Activated B cell treated with CpG ODN at 0.5 μM for 24 hours (primary cell): Measurements from ENCODE around the gene RPL28. TPM values are rescaled to one million over a fixed set of nuclear protein-coding genes. Genes with fewer than 3 reads are reported as not detected.

Experiments
- ATAC-seq: fragments of 200-7000 bp; cut with Tn5 transposase; one replicate; pipeline ENCODE4 v1.10.0; 2021; ENCODE audit warnings: low read depth, mild to moderate bottlenecking, moderate library complexity
- CTCF ChIA-PET: fragments of 350-600 bp; sonication (Branson Sonifier 250); formaldehyde crosslinking; loops from one replicate; lab custom pipeline; 2021; ENCODE audit warnings: antibody characterized with exemption; lab: Charles Lee
- POLR2A ChIA-PET: fragments of 350-600 bp; sonication (Branson Sonifier 250); formaldehyde crosslinking; loops from one replicate; lab custom pipeline; 2021; ENCODE audit warnings: antibody characterized with exemption; lab: Charles Lee
- DNase-seq: peaks from one replicate; pipeline ENCODE4 v3.0.0; 2022
- H3K27ac Mint-ChIP-seq: one replicate; pipeline ENCODE4 v1.8.0; 2020; ENCODE audit warnings: mixed read lengths
- H3K27me3 Mint-ChIP-seq: one replicate; pipeline ENCODE4 v1.8.0; 2021; ENCODE audit warnings: mixed read lengths
- H3K36me3 Mint-ChIP-seq: one replicate; pipeline ENCODE4 v1.8.0; 2021; ENCODE audit warnings: low read depth, mixed read lengths
- H3K4me1 Mint-ChIP-seq: one replicate; pipeline ENCODE4 v1.8.0; 2021; ENCODE audit warnings: mixed read lengths
- H3K4me3 Mint-ChIP-seq: one replicate; pipeline ENCODE4 v1.8.0; 2020; ENCODE audit warnings: mild to moderate bottlenecking, mixed read lengths
- H3K9me3 Mint-ChIP-seq: one replicate; pipeline ENCODE4 v1.8.0; 2020; ENCODE audit warnings: mixed read lengths
- CTCF ChIP-seq: fragments of 200-600 bp; IDR thresholded peaks from one replicate; pipeline ENCODE4 v1.8.0; 2022; ENCODE audit warnings: antibody characterized with exemption, mild to moderate bottlenecking
- intact Hi-C: fragments of 100-400 bp; cut with micrococcal nuclease; formaldehyde crosslinking; loops from one replicate; pipeline ENCODE4 v1.15.1; 2024
- total RNA-seq: library from RNA; stranded (reverse); gene quantifications from 2 replicates; pipeline ENCODE4 v1.2.3, GENCODE V29; 2022

RPL28 gene
- total RNA-seq, 1 donor from 2014 or later = 3,790 TPM

GRCh38 chr19:55353803-55354697 lies 31.7 kb upstream of the RPL28 start:
- CTCF ChIA-PET = no interaction called here

DNA sequence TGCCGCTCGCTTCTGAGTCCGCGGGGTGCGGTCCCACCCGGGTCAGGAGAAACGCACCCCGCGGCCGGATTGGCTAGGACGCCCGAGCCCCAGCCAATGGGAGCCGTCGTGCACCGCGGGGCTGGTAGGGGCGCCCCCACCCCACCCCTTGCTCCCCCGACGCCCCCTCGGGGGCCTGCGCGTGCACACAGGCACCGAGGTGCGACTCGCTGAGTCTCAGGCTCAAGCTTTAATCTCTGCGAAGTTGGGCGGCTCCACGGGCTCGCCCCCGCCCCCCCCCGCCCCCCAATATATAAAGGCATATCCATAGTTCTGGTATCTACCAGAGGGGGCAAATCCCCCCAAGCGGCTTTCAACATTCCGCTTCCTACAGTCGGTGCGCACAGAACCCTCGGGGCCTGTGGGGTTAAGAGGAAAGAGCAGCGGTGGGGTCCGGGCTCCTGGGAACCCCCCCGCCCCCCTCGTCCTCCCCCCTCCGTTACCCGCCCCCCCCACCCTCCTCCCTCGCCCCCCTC lies 31.0 kb upstream of the RPL28 start, which contains the start of gene COX6B2:
Gene COX6B2 (minus strand): TSS at position 22 of the 515 bp plus-strand sequence. CDS start 198 bp downstream, outside the sequence.
- Mint-ChIP-seq H3K27ac (no peak within 1 kb of the TSS), H3K4me3 (peak within 1 kb of the TSS; percentile 79), H3K36me3 (no peaks in the 10 kb centered on the region), H3K4me1 (peaks cover 18% of the 10 kb centered on the region), H3K9me3 (no peaks in the 10 kb centered on the region), H3K27me3 (peaks cover 50% of the 10 kb centered on the region)
- ChIA-PET POLR2A (no interaction called here), CTCF (no interaction called here)
- ATAC-seq = no peak
- intact Hi-C loops = loop anchor here (1.0 kb wide), 1 partner anchor 15 kb away; the partner anchor contains the start of gene KMT5C
- no peak for TF ChIP-seq CTCF
- no peak for DNase-seq

More at GRCh38 chr19:55353803-55354697, 31.7 kb upstream of the RPL28 start:
- POLR2A ChIA-PET = interaction anchor here (1.1 kb wide), 1 partner anchor 15 kb away, joined by 5 read pairs; no protein-coding TSS in a partner anchor
- Mint-ChIP-seq H3K4me1 (peaks cover 18% of the 10 kb centered on the region), H3K27ac (no peak overlapping the region), H3K27me3 (peaks cover 50% of the 10 kb centered on the region), H3K36me3 (no peaks in the 10 kb centered on the region), H3K9me3 (no peaks in the 10 kb centered on the region), H3K4me3 (peak overlapping the region; percentile 79)
- peak; percentile 93 for ATAC-seq
- intact Hi-C loops = loop anchor here (1.0 kb wide), 1 partner anchor 15 kb away; the partner anchor contains the start of gene KMT5C
- DNase-seq = peak; percentile 66
- no peak for TF ChIP-seq CTCF

GRCh38 chr19:55355213-55355821 lies 30.4 kb upstream of the RPL28 start:
- no peak overlapping the region for H3K4me3 Mint-ChIP-seq
- peaks cover 47% of the 10 kb centered on the region for H3K27me3 Mint-ChIP-seq
- H3K27ac Mint-ChIP-seq = no peak overlapping the region
- no peaks in the 10 kb centered on the region for H3K36me3 Mint-ChIP-seq
- peaks cover 18% of the 10 kb centered on the region for H3K4me1 Mint-ChIP-seq
- no peak for ATAC-seq
- CTCF ChIA-PET = no interaction called here
- no peak for DNase-seq
- intact Hi-C loops = no loop called here
- no peak for TF ChIP-seq CTCF
- no peaks in the 10 kb centered on the region for H3K9me3 Mint-ChIP-seq
- POLR2A ChIA-PET = no interaction called here

DNA sequence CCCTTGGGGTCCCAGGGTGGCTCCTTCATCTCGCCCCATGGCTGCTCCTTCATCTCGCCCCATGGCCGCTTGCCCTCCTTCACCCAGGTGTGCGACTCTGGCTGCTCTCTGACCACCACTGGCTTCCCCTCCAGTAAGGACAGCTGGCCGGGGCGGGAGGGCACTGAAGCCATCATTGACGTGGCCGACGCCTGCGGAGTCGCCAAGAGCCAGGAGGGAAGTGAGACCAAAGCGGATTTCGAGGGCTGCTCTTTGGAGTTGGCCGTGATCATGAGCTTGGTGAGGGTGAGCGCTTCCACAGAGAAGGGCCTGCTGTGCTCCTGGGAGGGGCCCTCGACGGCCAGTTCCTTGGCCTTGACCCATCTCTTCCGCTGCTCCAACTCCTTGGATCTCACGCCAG lies 27.2 kb upstream of the RPL28 start:
- ChIA-PET POLR2A (interaction anchor here (1.0 kb wide), 1 partner anchor 26 kb away, joined by 4 read pairs; the partner anchor contains the start of gene TMEM238), CTCF (no interaction called here)
- peaks cover 18% of the 10 kb centered on the region for H3K27me3 Mint-ChIP-seq
- intact Hi-C loops = no loop called here
- no peak for ATAC-seq
- peaks cover 7% of the 10 kb centered on the region for H3K4me1 Mint-ChIP-seq
- no peaks in the 10 kb centered on the region for H3K36me3 Mint-ChIP-seq
- H3K4me3 Mint-ChIP-seq = no peak overlapping the region
- no peak for TF ChIP-seq CTCF
- no peak for DNase-seq
- H3K27ac Mint-ChIP-seq = no peak overlapping the region
- H3K9me3 Mint-ChIP-seq = no peaks in the 10 kb centered on the region
